Stimulated activated CD4-positive, alpha-beta T cell treated with anti-CD3 and anti-CD28 coated beads, Interleukin-1b, Interleukin-23, amount 100 ng/mL, for 1 hour (primary cell): ENCODE measurements around the gene ARHGAP22.

Experiments used
- DNase-seq, 2 donors: peaks; one replicate each; pipeline ENCODE4 v3.0.0-alpha.2; 2020; ENCODE audit warnings: low read depth in 2 of 2

Gene ARHGAP22

GRCh38 chr10:48477616-48478015 lies 127.3 kb downstream of the ARHGAP22 start:
- DNase-seq = no peak

GRCh38 chr10:48477141-48477540 lies 127.7 kb downstream of the ARHGAP22 start:
- no peak for DNase-seq

GRCh38 chr10:48476279-48476982 lies 128.4 kb downstream of the ARHGAP22 start:
- DNase-seq = no peak

GRCh38 chr10:48475943-48476278 lies 129.0 kb downstream of the ARHGAP22 start:
- DNase-seq = no peak

GRCh38 chr10:48474765-48475365 lies 130.0 kb downstream of the ARHGAP22 start:
- no peak for DNase-seq

- no peak for DNase-seq
Measured at GRCh38 chr10:48473704-48474103, 131.2 kb downstream of the ARHGAP22 start.

- no peak for DNase-seq
Measured at GRCh38 chr10:48472501-48473069, 132.3 kb downstream of the ARHGAP22 start.

- no peak for DNase-seq
Measured at GRCh38 chr10:48470893-48471805, 133.7 kb downstream of the ARHGAP22 start.

GRCh38 chr10:48470115-48470892 lies 134.6 kb downstream of the ARHGAP22 start:
- no peak for DNase-seq

- no peak for DNase-seq
Measured at GRCh38 chr10:48469516-48470020, 135.3 kb downstream of the ARHGAP22 start.

GRCh38 chr10:48468866-48469511 lies 135.9 kb downstream of the ARHGAP22 start:
- no peak for DNase-seq

- no peak for DNase-seq
Measured at GRCh38 chr10:48468130-48468790, 136.6 kb downstream of the ARHGAP22 start.

- DNase-seq = no peak
Measured at GRCh38 chr10:48467669-48468068, 137.2 kb downstream of the ARHGAP22 start.

- DNase-seq = no peak
Measured at GRCh38 chr10:48466611-48467240, 138.1 kb downstream of the ARHGAP22 start.

GRCh38 chr10:48465860-48466521 lies 138.9 kb downstream of the ARHGAP22 start:
- no peak for DNase-seq

GRCh38 chr10:48464871-48465736 lies 139.8 kb downstream of the ARHGAP22 start:
- DNase-seq = no peak

- no peak for DNase-seq
Measured at GRCh38 chr10:48464121-48464870, 140.6 kb downstream of the ARHGAP22 start.
